NCI-H2196 treated with DMSO at 0.1 percent for 48 hours (cell line): ENCODE results near the gene COL6A1.
"Not testable (repeated sequence)": the region's sequence is repeated elsewhere in the genome, so short reads cannot be mapped to it uniquely, and the experiment has no call there.

Source experiments
- DNase-seq: peaks from one replicate; lab custom pipeline; 2025; ENCODE audit not compliant: unreplicated experiment; lab: John Stamatoyannopoulos, UW

COL6A1 gene

GRCh38 chr21:46004168-46004861 lies 22.7 kb downstream of the COL6A1 start:
- DNase-seq: no peak

- no peak for DNase-seq
These were observed 23.5 kb downstream of the COL6A1 start for GRCh38 chr21:46005081-46005480.

- DNase-seq: no peak
These were observed 23.9 kb downstream of the COL6A1 start for GRCh38 chr21:46005481-46005881.

- DNase-seq: not testable (repeated sequence)
These were observed 24.4 kb downstream of the COL6A1 start for GRCh38 chr21:46005894-46006546.

- no peak for DNase-seq
These were observed 25.2 kb downstream of the COL6A1 start for GRCh38 chr21:46006547-46007491.

- DNase-seq: no peak
These were observed 25.9 kb downstream of the COL6A1 start for GRCh38 chr21:46007492-46007868.

- DNase-seq: no peak
These were observed 27.5 kb downstream of the COL6A1 start for GRCh38 chr21:46008893-46009621.

- DNase-seq: no peak
These were observed 28.6 kb downstream of the COL6A1 start for GRCh38 chr21:46009951-46010705.

- no peak for DNase-seq
These were observed 29.8 kb downstream of the COL6A1 start for GRCh38 chr21:46011267-46011967.

- DNase-seq: no peak
These were observed 30.6 kb downstream of the COL6A1 start for GRCh38 chr21:46012154-46012553.

GRCh38 chr21:46014828-46015227 lies 33.3 kb downstream of the COL6A1 start:
- DNase-seq: no peak

- no peak for DNase-seq
These were observed 35.6 kb downstream of the COL6A1 start for GRCh38 chr21:46017148-46017547.

- no peak for DNase-seq
These were observed 36.1 kb downstream of the COL6A1 start for GRCh38 chr21:46017695-46018094.

- DNase-seq: no peak
These were observed 37.0 kb downstream of the COL6A1 start for GRCh38 chr21:46018615-46019014.

GRCh38 chr21:46020581-46020980 lies 39.0 kb downstream of the COL6A1 start:
- no peak for DNase-seq

- no peak for DNase-seq
These were observed 39.8 kb downstream of the COL6A1 start for GRCh38 chr21:46021398-46021797.

GRCh38 chr21:46021978-46022544 lies 40.5 kb downstream of the COL6A1 start:
- no peak for DNase-seq

GRCh38 chr21:46022551-46023525 lies 41.3 kb downstream of the COL6A1 start:
- DNase-seq: no peak
